Peyer's patch (tissue), 4 donors: ENCODE measurements around the gene CD300C.
"Not testable (repeated sequence)": the region's sequence is repeated elsewhere in the genome, so short reads cannot be mapped to it uniquely, and the experiment has no call there.

Experiments used
- CTCF ChIP-seq, 6 experiments: fragments of 450-650 bp in 4 of 6; fragments of 200-600 bp in 2 of 6; sonication (generic) in 1 of 6; IDR thresholded peaks; one replicate each; pipeline ENCODE4 v1.5.1; 2017 to 2019; ENCODE audit warnings: antibody characterized with exemption in 6 of 6, mild to moderate bottlenecking in 3 of 6, moderate library complexity in 1 of 6
- POLR2A ChIP-seq, 2 donors: fragments of 450-650 bp; IDR thresholded peaks; one replicate each; pipeline ENCODE4 v1.5.1; 2017; ENCODE audit warnings: antibody characterized with exemption in 2 of 2, mild to moderate bottlenecking in 2 of 2, moderate library complexity in 2 of 2

GRCh38 chr17:74503949-74504348 is 42.0 kb downstream of the CD300C start:
- TF ChIP-seq CTCF, POLR2A (IDR thresholded peaks at IDR 0.05): not testable (repeated sequence)
